Keratinocyte (primary cell): ENCODE measurements around the gene ITGB5.

Experiments used
- EZH2 ChIP-seq: IDR thresholded peaks from one replicate; pipeline ENCODE4 v1.6.1; 2012; ENCODE audit warnings: inconsistent platforms, mild to moderate bottlenecking, low read length, moderate library complexity
- TF ChIP-seq, protein P1 (sequence below), 3 experiments: IDR thresholded peaks in 1 of 3; conservative IDR thresholded peaks in 1 of 3; optimal IDR thresholded peaks in 1 of 3; 2 replicates in 2 of 3; 3 replicates in 1 of 3; pipeline versions ENCODE3 to v1.5.1; 2011; ENCODE audit warnings: low read length in 3 of 3, mild to moderate bottlenecking in 3 of 3, moderate library complexity in 2 of 3, control low read depth in 1 of 3, inconsistent platforms in 1 of 3; ENCODE audit not compliant: insufficient read depth in 2 of 3; ENCODE audit errors: extremely low read depth in 1 of 3

DNA sequence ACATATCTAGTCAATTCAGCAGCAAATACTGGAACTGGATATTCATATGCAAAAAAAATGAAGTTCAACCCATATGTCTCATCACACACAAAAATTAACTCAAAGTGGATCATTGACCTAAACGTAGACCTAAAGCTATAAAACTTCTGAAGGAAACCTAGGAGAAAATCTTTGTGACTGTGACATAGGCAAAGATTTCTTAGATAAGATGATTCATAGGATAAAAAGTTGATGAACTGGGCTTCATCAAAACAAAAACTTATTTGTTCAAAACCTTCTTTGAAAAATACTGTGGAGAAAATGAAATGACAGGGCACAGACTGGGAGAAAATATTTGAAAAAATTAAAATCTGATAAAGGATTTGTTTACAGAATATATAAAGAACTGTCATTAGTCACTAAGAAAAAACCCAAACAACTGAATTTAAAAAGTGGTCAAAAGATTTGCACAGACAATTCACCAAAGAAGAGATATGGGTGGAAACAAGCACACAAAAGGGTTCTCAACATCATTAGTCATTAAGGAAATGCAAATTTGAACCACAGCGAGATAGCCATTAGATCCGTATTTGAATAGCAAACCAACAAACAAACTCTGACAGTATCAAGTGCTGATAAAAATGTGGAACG, 62.8 kb downstream of the ITGB5 start:
- TF ChIP-seq, protein P1, sequence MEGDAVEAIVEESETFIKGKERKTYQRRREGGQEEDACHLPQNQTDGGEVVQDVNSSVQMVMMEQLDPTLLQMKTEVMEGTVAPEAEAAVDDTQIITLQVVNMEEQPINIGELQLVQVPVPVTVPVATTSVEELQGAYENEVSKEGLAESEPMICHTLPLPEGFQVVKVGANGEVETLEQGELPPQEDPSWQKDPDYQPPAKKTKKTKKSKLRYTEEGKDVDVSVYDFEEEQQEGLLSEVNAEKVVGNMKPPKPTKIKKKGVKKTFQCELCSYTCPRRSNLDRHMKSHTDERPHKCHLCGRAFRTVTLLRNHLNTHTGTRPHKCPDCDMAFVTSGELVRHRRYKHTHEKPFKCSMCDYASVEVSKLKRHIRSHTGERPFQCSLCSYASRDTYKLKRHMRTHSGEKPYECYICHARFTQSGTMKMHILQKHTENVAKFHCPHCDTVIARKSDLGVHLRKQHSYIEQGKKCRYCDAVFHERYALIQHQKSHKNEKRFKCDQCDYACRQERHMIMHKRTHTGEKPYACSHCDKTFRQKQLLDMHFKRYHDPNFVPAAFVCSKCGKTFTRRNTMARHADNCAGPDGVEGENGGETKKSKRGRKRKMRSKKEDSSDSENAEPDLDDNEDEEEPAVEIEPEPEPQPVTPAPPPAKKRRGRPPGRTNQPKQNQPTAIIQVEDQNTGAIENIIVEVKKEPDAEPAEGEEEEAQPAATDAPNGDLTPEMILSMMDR (optimal IDR thresholded peaks at IDR 0.05 in 1 of 3, IDR thresholded peaks at IDR 0.05 in 1 of 3, conservative IDR thresholded peaks at IDR 0.05 in 1 of 3; ENCODE audit: extremely low read depth in 1 of 3, insufficient read depth in 2 of 3, low read length in 3 of 3) = no peak
- TF ChIP-seq EZH2 = no peak
